ENCODE results near the gene PI4KA. TPM values are rescaled to one million over a fixed set of nuclear protein-coding genes. Genes with fewer than 3 reads are reported as not detected.

The PI4KA gene
- total and polyA plus RNA-seq, 4 donors: 19.4 to 47.5 (median 36.3) TPM

DNA sequence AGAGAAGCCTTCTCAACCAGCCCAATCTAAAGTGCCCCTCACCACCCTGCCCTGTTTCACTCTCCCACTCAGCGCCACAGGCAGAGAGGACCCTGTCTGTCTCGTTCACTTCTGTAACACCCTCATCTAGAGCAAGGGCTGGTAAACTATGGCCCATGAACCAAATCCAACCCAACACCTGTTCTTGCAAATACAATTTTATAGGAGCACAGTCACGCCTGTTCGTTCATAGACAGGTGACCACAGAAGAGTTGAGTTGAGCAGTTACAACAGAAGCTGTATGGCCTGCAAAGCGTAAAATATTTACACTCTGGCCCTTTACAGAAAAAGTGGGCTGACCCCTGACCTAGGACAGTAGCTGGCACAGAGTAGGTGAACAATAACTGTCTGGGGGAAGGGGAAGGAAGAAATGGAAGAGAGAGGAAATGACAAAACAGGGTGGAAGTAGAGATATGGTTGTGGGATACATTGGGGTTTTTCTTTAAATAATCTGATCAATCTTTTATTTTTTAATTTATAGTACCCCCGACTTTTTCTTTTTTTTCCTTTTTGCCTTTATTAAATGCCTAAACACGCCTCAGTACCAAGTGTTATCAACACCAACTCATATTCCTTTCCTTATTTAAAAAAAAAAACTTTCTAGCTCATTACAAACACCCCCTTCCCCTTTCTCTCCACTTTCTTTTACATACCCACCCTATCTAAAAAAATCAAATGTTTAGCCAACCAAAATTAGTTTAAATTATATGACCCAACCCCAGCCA, 63.8 kb downstream of the PI4KA start:
- Histone ChIP-seq H3K9ac (ENCODE audit: low read depth in 1 of 2, low read length in 2 of 2) (no peak overlapping the region), H3K4me1 (ENCODE audit: control insufficient read depth in 4 of 4, insufficient read depth in 4 of 4, low read length in 3 of 4) (peaks cover 6 to 23% (median 12%) of the 10 kb centered on the region in 4 donors), H3K9me3 (ENCODE audit: control insufficient read depth in 4 of 4, low read length in 3 of 4) (no peaks in the 10 kb centered on the region), H3K4me3 (ENCODE audit: low read depth in 1 of 3, low read length in 3 of 3) (no peak overlapping the region), H3K27ac (ENCODE audit: low read depth in 1 of 2, low read length in 2 of 2) (no peak overlapping the region), H3K36me3 (ENCODE audit: control insufficient read depth in 4 of 4, insufficient read depth in 3 of 4, low read depth in 1 of 4, low read length in 3 of 4) (peaks cover 4 to 45% (median 30%) of the 10 kb centered on the region in 4 donors), H3K27me3 (ENCODE audit: control insufficient read depth in 4 of 4, insufficient read depth in 4 of 4, low read length in 3 of 4) (no peaks in the 10 kb centered on the region)
- no peak for DNase-seq (ENCODE audit: low spot score)
- 93% methylated on average over 7 of the region's 7 CpGs for WGBS
- TF ChIP-seq RAD21 (IDR thresholded peaks at IDR 0.05): no peak

DNA sequence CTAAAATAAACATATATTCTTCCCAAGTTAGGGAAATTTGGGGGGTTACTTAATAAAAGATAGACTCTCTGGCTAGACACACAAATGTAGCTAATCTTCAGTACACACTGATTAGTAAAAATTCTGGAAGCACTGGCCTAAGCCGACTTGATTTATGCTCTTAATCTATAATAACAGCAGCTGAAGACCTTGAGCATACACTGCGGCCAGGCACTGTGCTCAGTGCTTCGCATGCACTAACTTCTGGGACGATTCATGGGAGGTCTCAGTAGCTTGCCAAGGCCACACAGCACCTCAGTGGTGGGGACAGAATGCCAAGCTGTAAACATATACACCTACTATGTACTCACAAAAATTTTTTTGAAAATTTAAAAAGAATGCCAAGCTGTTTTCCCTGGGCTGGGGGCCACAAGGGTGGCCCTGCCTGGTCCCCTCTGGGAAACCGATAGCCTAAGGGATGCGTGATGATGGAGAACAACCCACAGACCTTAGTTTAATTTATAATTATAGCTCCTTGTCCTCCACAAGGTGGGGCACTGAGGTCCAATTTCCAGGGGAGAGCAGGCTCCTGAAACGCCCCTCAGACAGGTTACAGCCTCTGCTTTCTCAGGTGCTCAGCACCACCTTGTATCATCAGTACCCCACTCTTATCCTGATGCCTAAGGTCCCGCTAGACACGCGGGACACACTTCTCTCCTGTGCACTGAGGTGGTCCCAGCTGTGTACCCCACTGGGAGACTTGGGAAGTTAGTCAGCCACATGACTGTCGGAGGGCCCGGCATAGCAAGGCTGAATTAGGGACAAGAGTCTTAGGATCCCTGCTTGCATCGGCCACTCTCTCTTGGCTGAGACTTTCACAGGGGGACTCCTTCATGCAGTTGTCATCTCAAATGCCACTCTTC, 64.6 kb downstream of the PI4KA start:
- no peak for TF ChIP-seq RAD21 (IDR thresholded peaks at IDR 0.05)
- TF ChIP-seq, protein P1, sequence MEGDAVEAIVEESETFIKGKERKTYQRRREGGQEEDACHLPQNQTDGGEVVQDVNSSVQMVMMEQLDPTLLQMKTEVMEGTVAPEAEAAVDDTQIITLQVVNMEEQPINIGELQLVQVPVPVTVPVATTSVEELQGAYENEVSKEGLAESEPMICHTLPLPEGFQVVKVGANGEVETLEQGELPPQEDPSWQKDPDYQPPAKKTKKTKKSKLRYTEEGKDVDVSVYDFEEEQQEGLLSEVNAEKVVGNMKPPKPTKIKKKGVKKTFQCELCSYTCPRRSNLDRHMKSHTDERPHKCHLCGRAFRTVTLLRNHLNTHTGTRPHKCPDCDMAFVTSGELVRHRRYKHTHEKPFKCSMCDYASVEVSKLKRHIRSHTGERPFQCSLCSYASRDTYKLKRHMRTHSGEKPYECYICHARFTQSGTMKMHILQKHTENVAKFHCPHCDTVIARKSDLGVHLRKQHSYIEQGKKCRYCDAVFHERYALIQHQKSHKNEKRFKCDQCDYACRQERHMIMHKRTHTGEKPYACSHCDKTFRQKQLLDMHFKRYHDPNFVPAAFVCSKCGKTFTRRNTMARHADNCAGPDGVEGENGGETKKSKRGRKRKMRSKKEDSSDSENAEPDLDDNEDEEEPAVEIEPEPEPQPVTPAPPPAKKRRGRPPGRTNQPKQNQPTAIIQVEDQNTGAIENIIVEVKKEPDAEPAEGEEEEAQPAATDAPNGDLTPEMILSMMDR (IDR thresholded peaks at IDR 0.05; ENCODE audit: low read depth, low read length, missing input control): no peak
- TF ChIP-seq, protein P2, sequence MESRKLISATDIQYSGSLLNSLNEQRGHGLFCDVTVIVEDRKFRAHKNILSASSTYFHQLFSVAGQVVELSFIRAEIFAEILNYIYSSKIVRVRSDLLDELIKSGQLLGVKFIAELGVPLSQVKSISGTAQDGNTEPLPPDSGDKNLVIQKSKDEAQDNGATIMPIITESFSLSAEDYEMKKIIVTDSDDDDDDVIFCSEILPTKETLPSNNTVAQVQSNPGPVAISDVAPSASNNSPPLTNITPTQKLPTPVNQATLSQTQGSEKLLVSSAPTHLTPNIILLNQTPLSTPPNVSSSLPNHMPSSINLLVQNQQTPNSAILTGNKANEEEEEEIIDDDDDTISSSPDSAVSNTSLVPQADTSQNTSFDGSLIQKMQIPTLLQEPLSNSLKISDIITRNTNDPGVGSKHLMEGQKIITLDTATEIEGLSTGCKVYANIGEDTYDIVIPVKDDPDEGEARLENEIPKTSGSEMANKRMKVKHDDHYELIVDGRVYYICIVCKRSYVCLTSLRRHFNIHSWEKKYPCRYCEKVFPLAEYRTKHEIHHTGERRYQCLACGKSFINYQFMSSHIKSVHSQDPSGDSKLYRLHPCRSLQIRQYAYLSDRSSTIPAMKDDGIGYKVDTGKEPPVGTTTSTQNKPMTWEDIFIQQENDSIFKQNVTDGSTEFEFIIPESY (IDR thresholded peaks at IDR 0.05): no peak
- TF ChIP-seq YY1 (IDR thresholded peaks at IDR 0.05): no peak
- no peak overlapping the region for H3K27ac ChIP-seq (ENCODE audit: low read depth in 1 of 2, low read length in 2 of 2)

DNA sequence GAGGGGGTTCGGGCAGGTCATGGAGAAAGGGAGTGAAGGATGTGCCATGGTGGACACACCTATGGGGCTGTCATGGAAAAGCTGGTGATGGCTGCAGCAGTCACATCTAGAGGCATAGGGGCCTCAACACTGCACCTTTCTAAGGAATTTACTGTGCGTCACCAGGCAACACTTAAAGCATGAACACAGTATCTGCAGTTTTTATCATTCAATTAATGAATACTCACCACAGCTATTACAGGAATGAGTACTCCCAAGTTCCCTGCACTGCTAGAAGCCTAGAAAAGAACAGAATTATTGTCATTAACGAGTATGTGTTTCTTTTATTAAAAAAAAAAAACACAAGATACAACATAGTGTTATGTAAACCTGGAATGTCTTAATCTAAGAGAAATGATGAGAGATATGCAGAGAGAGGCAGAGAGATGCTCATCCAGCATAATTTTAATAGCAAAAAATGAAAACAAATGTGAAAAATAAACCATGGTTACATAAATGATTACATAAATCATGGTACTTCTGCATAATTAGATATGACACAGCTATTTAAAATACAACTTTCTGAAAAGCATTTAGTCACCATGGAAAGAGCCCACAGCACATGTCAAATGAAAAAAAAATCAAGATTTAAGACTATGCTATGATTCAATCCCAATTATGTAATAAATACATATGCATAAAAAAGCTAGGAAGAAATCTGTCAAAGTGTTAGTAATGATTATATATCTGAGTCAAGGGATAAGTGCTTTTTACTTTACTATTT, 65.5 kb downstream of the PI4KA start:
- 88% methylated on average over 3 of the region's 3 CpGs for WGBS
- DNase-seq (ENCODE audit: low spot score): no peak
- peaks cover 4 to 36% (median 17%) of the 10 kb centered on the region in 4 donors for H3K36me3 ChIP-seq (ENCODE audit: control insufficient read depth in 4 of 4, insufficient read depth in 3 of 4, low read depth in 1 of 4, low read length in 3 of 4)
- no peaks in the 10 kb centered on the region for H3K27me3 ChIP-seq (ENCODE audit: control insufficient read depth in 4 of 4, insufficient read depth in 4 of 4, low read length in 3 of 4)
- peaks cover 6 to 37% (median 26%) of the 10 kb centered on the region in 4 donors for H3K4me1 ChIP-seq (ENCODE audit: control insufficient read depth in 4 of 4, insufficient read depth in 4 of 4, low read length in 3 of 4)
- no peak overlapping the region for H3K27ac ChIP-seq (ENCODE audit: low read depth in 1 of 2, low read length in 2 of 2)
- H3K9ac ChIP-seq (ENCODE audit: low read depth in 1 of 2, low read length in 2 of 2): no peak overlapping the region
- TF ChIP-seq EGR1 (IDR thresholded peaks at IDR 0.05; ENCODE audit: low read depth in 2 of 2) (no peak), YY1 (IDR thresholded peaks at IDR 0.05) (no peak), NR2F2 (IDR thresholded peaks at IDR 0.05) (no peak), RAD21 (IDR thresholded peaks at IDR 0.05) (no peak), FOXA2 (IDR thresholded peaks at IDR 0.05) (no peak)
- TF ChIP-seq, protein P1 (IDR thresholded peaks at IDR 0.05; ENCODE audit: low read depth, low read length, missing input control): no peak
- TF ChIP-seq, protein P3, sequence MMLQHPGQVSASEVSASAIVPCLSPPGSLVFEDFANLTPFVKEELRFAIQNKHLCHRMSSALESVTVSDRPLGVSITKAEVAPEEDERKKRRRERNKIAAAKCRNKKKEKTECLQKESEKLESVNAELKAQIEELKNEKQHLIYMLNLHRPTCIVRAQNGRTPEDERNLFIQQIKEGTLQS (IDR thresholded peaks at IDR 0.05): no peak
- H3K4me3 ChIP-seq (ENCODE audit: low read depth in 1 of 3, low read length in 3 of 3): no peak overlapping the region
- H3K9me3 ChIP-seq (ENCODE audit: control insufficient read depth in 4 of 4, low read length in 3 of 4): no peaks in the 10 kb centered on the region

More for the DNA sequence above, 64.6 kb downstream of the PI4KA start:
- no peak for DNase-seq (ENCODE audit: low spot score)
- no peak overlapping the region for H3K9ac ChIP-seq (ENCODE audit: low read depth in 1 of 2, low read length in 2 of 2)
- WGBS: 85% methylated on average over 13 of the region's 13 CpGs
- no peak overlapping the region for H3K4me3 ChIP-seq (ENCODE audit: low read depth in 1 of 3, low read length in 3 of 3)
- H3K27me3 ChIP-seq (ENCODE audit: control insufficient read depth in 4 of 4, insufficient read depth in 4 of 4, low read length in 3 of 4): no peaks in the 10 kb centered on the region
- peaks cover 6 to 28% (median 18%) of the 10 kb centered on the region in 4 donors for H3K4me1 ChIP-seq (ENCODE audit: control insufficient read depth in 4 of 4, insufficient read depth in 4 of 4, low read length in 3 of 4)
- H3K9me3 ChIP-seq (ENCODE audit: control insufficient read depth in 4 of 4, low read length in 3 of 4): no peaks in the 10 kb centered on the region
- peaks cover 4 to 37% (median 24%) of the 10 kb centered on the region in 4 donors for H3K36me3 ChIP-seq (ENCODE audit: control insufficient read depth in 4 of 4, insufficient read depth in 3 of 4, low read depth in 1 of 4, low read length in 3 of 4)

Data from liver (tissue), 9 donors.